OCI-LY1 (cell line): Measurements from ENCODE around the gene DOK5.

Experiments
- CTCF ChIP-seq: fragments of 200-600 bp; sonication (generic), shearing (Covaris generic); IDR thresholded peaks from 2 replicates; pipeline ENCODE4 v1.5.1; 2017; ENCODE audit warnings: mild to moderate bottlenecking, antibody characterized with exemption, low read length, moderate library complexity, mixed read lengths
- EZH2 ChIP-seq: fragments of 200-600 bp; sonication (generic), shearing (Covaris generic); IDR thresholded peaks from 2 replicates; pipeline ENCODE4 v1.8.0; 2017; ENCODE audit warnings: borderline replicate concordance, mixed run types, mild to moderate bottlenecking, antibody characterized with exemption, low read length, moderate library complexity, mixed read lengths

GRCh38 chr20:54506643-54507042 is 31.2 kb downstream of the DOK5 start:
- TF ChIP-seq CTCF: no peak
- TF ChIP-seq EZH2: no peak
